SK-N-SH (cell line): ENCODE data around the gene PER1. TPM values are rescaled to one million over a fixed set of nuclear protein-coding genes. Genes with fewer than 3 reads are reported as not detected.

Experiments used
- CTCF ChIA-PET: fragments of 300-600, 350-600 bp; formaldehyde crosslinking; extraction: SDS; loops from one replicate; lab custom pipeline; 2021; lab: Yijun Ruan, JAX
- POLR2A ChIA-PET: fragments of 350-600 bp; sonication (Branson Sonifier 250); formaldehyde crosslinking; extraction: SDS; loops from one replicate; lab custom pipeline; 2020; ENCODE audit warnings: antibody characterized with exemption, inconsistent platforms; lab: Yijun Ruan, JAX
- DNase-seq: peaks from one replicate; pipeline ENCODE4 v3.0.0; 2012
- H2AFZ ChIP-seq: fragments of 200-600 bp; sonication (generic); 2 replicates; pipeline ENCODE4 v1.8.1; 2016; ENCODE audit warnings: antibody characterized with exemption, mild to moderate bottlenecking, low read depth
- H3F3A ChIP-seq: fragments of 200-600 bp; sonication (generic); replicated peaks from 2 replicates; pipeline ENCODE3; 2016; ENCODE audit warnings: antibody characterized with exemption, mild to moderate bottlenecking; ENCODE audit not compliant: insufficient read depth
- H3K27ac ChIP-seq, 2 experiments: fragments of 200-500 bp in 1 of 2; fragments of 200-600 bp in 1 of 2; sonication (Bioruptor generic) in 1 of 2; sonication (generic), shearing (Covaris generic) in 1 of 2; 2 replicates each; pipeline versions ENCODE4 v1.5.1 to v1.6.1; 2014 to 2016; ENCODE audit warnings: low read depth in 2 of 2, inconsistent platforms in 1 of 2, low read length in 1 of 2, mild to moderate bottlenecking in 1 of 2, mixed read lengths in 1 of 2
- H3K27me3 ChIP-seq: fragments of 200-600 bp; sonication (generic), shearing (Covaris generic); 2 replicates; pipeline ENCODE4 v1.6.1; 2016; ENCODE audit warnings: mixed run types; ENCODE audit not compliant: insufficient read depth
- H3K36me3 ChIP-seq, 2 experiments: fragments of 200-500 bp in 1 of 2; fragments of 200-600 bp in 1 of 2; sonication (Bioruptor generic) in 1 of 2; sonication (generic) in 1 of 2; replicated peaks in 1 of 2; 2 replicates each; pipeline versions ENCODE3 to v1.5.1; 2014 to 2016; ENCODE audit warnings: low read length in 1 of 2, mild to moderate bottlenecking in 1 of 2; ENCODE audit not compliant: insufficient read depth in 2 of 2, control insufficient read depth in 1 of 2
- H3K4me1 ChIP-seq, 2 experiments: fragments of 200-500 bp in 1 of 2; fragments of 200-600 bp in 1 of 2; sonication (Bioruptor generic) in 1 of 2; sonication (generic), shearing (Covaris generic) in 1 of 2; 2 replicates each; pipeline versions ENCODE4 v1.5.1 to v1.6.1; 2014 to 2016; ENCODE audit warnings: low read depth in 1 of 2, low read length in 1 of 2, mixed run types in 1 of 2; ENCODE audit not compliant: insufficient read depth in 2 of 2, control insufficient read depth in 1 of 2
- H3K4me2 ChIP-seq: fragments of 200-600 bp; sonication (generic), shearing (Covaris generic); 2 replicates; pipeline ENCODE4 v1.6.1; 2017; ENCODE audit warnings: mixed run types
- H3K4me3 ChIP-seq, 2 experiments: fragments of 200-500 bp in 1 of 2; fragments of 200-600 bp in 1 of 2; sonication (Bioruptor generic) in 1 of 2; sonication (generic), shearing (Covaris generic) in 1 of 2; 2 replicates each; pipeline versions ENCODE4 v1.5.1 to v1.8.1; 2014 to 2016; ENCODE audit warnings: low read depth in 2 of 2, inconsistent platforms in 1 of 2, low read length in 1 of 2, mild to moderate bottlenecking in 1 of 2, mixed read lengths in 1 of 2, moderate library complexity in 1 of 2
- H3K79me2 ChIP-seq: fragments of 200-600 bp; sonication (generic); 2 replicates; pipeline ENCODE4 v1.8.1; 2017; ENCODE audit warnings: mild to moderate bottlenecking; ENCODE audit not compliant: insufficient read depth
- H3K9ac ChIP-seq: fragments of 200-600 bp; sonication (generic); 2 replicates; pipeline ENCODE4 v1.6.1; 2017; ENCODE audit warnings: mixed run types
- H3K9me2 ChIP-seq: fragments of 200-600 bp; sonication (generic); 2 replicates; pipeline ENCODE4 v1.6.1; 2017; ENCODE audit warnings: mixed run types
- H3K9me3 ChIP-seq: fragments of 200-600 bp; sonication (generic); 2 replicates; pipeline ENCODE4 v1.6.1; 2017; ENCODE audit warnings: mixed run types, mild to moderate bottlenecking, moderate library complexity
- H4K20me1 ChIP-seq: fragments of 200-600 bp; sonication (generic); 2 replicates; pipeline ENCODE4 v1.6.1; 2017; ENCODE audit warnings: mild to moderate bottlenecking, mixed run types; ENCODE audit not compliant: insufficient read depth
- CTCF ChIP-seq: fragments of 200-600 bp; sonication (generic); IDR thresholded peaks from 2 replicates; pipeline ENCODE4 v1.6.1; 2017; ENCODE audit warnings: antibody characterized with exemption, mild to moderate bottlenecking, moderate library complexity
- EP300 ChIP-seq, 2 experiments: IDR thresholded peaks; 2 replicates each; pipeline versions ENCODE4 v1.4.0 to v1.6.1; 2012; ENCODE audit warnings: borderline replicate concordance in 1 of 2, low read depth in 1 of 2, low read length in 1 of 2
- FOXJ3 ChIP-seq: sonication (generic); formaldehyde crosslinking; IDR thresholded peaks from 2 replicates; pipeline ENCODE4 v1.5.1; 2020; ENCODE audit warnings: mild to moderate bottlenecking, missing genetic modification reagents
- IRF3 ChIP-seq: fragments of 150-350 bp; IDR thresholded peaks from 2 replicates; pipeline ENCODE4 v1.6.1; 2016; ENCODE audit warnings: mild to moderate bottlenecking, low read depth, low read length
- MAX ChIP-seq: IDR thresholded peaks from 2 replicates; pipeline ENCODE4 v1.4.0; 2012; ENCODE audit warnings: low read depth
- MXI1 ChIP-seq: IDR thresholded peaks from 2 replicates; pipeline ENCODE4 v1.6.1; 2012; ENCODE audit warnings: mild to moderate bottlenecking, low read depth, low read length, improper control_type of control experiment
- NFIC ChIP-seq: IDR thresholded peaks from 2 replicates; pipeline ENCODE4 v1.4.0; 2012; ENCODE audit warnings: borderline replicate concordance
- NRF1 ChIP-seq: IDR thresholded peaks from 2 replicates; pipeline ENCODE4 v1.6.1; 2012; ENCODE audit warnings: low read depth, mild to moderate bottlenecking, low read length
- PBX3 ChIP-seq: IDR thresholded peaks from 2 replicates; pipeline ENCODE4; 2012
- RAD21 ChIP-seq: IDR thresholded peaks from 2 replicates; pipeline ENCODE4 v1.6.1; 2012; ENCODE audit warnings: mild to moderate bottlenecking, low read length
- SIN3A ChIP-seq: IDR thresholded peaks from 2 replicates; pipeline ENCODE4 v1.6.1; 2012; ENCODE audit warnings: low read depth, mild to moderate bottlenecking, low read length, moderate library complexity, borderline replicate concordance
- TEAD4 ChIP-seq: IDR thresholded peaks from 2 replicates; pipeline ENCODE4 v1.4.0; 2012; ENCODE audit warnings: mild to moderate bottlenecking, borderline replicate concordance; ENCODE audit not compliant: insufficient read depth
- USF2 ChIP-seq: fragments of 150-350 bp; IDR thresholded peaks from 2 replicates; pipeline ENCODE4 v1.6.1; 2017; ENCODE audit warnings: antibody characterized with exemption, low read length, low read depth, borderline replicate concordance
- WGBS: methylation state at CpG from one replicate; pipeline ENCODE4 v1.1.6; 2017; ENCODE audit warnings: low lambda C conversion rate; 5-methylcytosine and 5-hydroxymethylcytosine counted together
- polyA plus RNA-seq, 3 experiments: library from polyadenylated mRNA; depleted of rRNA; stranded (reverse); fragments of >200 nt; gene quantifications; 2 replicates each; pipeline ENCODE4 v1.2.3, GENCODE V29; 2012

PER1 gene
- polyA plus RNA-seq, 1 of the 3 experiments (the other 2 are of a cell fraction), result 56.8 TPM

- Histone ChIP-seq H3K4me3 (peak overlapping the region; percentile 53 to 81), H3K4me2 (peak overlapping the region; percentile 97), H2AFZ (peak overlapping the region; percentile 78), H3K27me3 (no peaks in the 10 kb centered on the region), H3F3A (peaks cover 42% of the 10 kb centered on the region), H3K36me3 (no peaks in the 10 kb centered on the region), H3K9me2 (no peaks in the 10 kb centered on the region), H4K20me1 (peaks cover 15% of the 10 kb centered on the region), H3K9ac (peak overlapping the region; percentile 53; the same call in 1 of the 2 replicates), H3K4me1 (peaks cover 0 to 36% of the 10 kb centered on the region in 2 experiments; a peak in 2 of 4 replicates), H3K9me3 (no peaks in the 10 kb centered on the region), H3K27ac (peak overlapping the region in 1 of 2 experiments; percentile 2; a peak in 2 of 4 replicates), H3K79me2 (no peaks in the 10 kb centered on the region)
- peak; percentile 48 for DNase-seq
- ChIA-PET POLR2A (interaction anchor here (1.4 to 1.6 kb wide), 3 partner anchors 40 to 69 kb away, joined by 3 to 7 read pairs (median 5); partner anchors contain the start of gene VAMP2), CTCF (interaction anchor here (0.8 to 3.8 kb wide), 16 partner anchors 15 to 100 kb away, joined by 3 to 41 read pairs (median 6); partner anchors contain the start of gene PER1)
- TF ChIP-seq NFIC (no peak), RAD21 (no peak), TEAD4 (no peak), SIN3A (no peak), FOXJ3 (CRISPR knock-in tag) (no peak), IRF3 (no peak), NRF1 (no peak), USF2 (no peak), CTCF (no peak), PBX3 (no peak), MXI1 (peak; percentile 48; the same call in 1 of the 2 replicates), EP300 (IDR thresholded peaks at IDR 0.05; ENCODE audit: borderline replicate concordance in 1 of 2, low read depth in 1 of 2, low read length in 1 of 2) (no peak), MAX (peak; percentile 86)
- under 1% methylated on average over 38 of the region's 55 CpGs for WGBS
These were observed 29.1 kb downstream of the PER1 start for GRCh38 chr17:8122924-8123694.
